Endothelial cell of umbilical vein (primary cell): ENCODE results near the gene PPM1D.
"Not testable (repeated sequence)": the region's sequence is repeated elsewhere in the genome, so short reads cannot be mapped to it uniquely, and the experiment has no call there.

Experiments
- CTCF ChIP-seq, 2 donors: IDR thresholded peaks; 1 replicate in 1 of 2; 2 replicates in 1 of 2; pipeline ENCODE4 v1.5.1; 2011; ENCODE audit warnings: low read length in 2 of 2, mild to moderate bottlenecking in 2 of 2, moderate library complexity in 2 of 2, control low read depth in 1 of 2, inconsistent platforms in 1 of 2, low read depth in 1 of 2; ENCODE audit not compliant: insufficient read depth in 1 of 2; ENCODE audit errors: extremely low read depth in 1 of 2
- EZH2 ChIP-seq: IDR thresholded peaks from 2 replicates; pipeline ENCODE4 v1.6.1; 2012; ENCODE audit warnings: borderline replicate concordance, low read depth, mild to moderate bottlenecking, moderate library complexity, low read length, inconsistent platforms; ENCODE audit not compliant: severe bottlenecking
- JUN ChIP-seq: IDR thresholded peaks from 2 replicates; pipeline ENCODE4 v1.6.1; 2011; ENCODE audit warnings: borderline replicate concordance, low read depth; ENCODE audit not compliant: insufficient read length, insufficient read depth
- POLR2A ChIP-seq: IDR thresholded peaks from 2 replicates; pipeline ENCODE4 v1.6.1; 2012; ENCODE audit warnings: low read depth, mild to moderate bottlenecking, control low read depth, low read length

GRCh38 chr17:60594170-60594569, 5.8 kb upstream of the PPM1D start:
- TF ChIP-seq EZH2; CTCF (IDR thresholded peaks at IDR 0.05; ENCODE audit: extremely low read depth in 1 of 2, insufficient read depth in 1 of 2, low read depth in 1 of 2, low read length in 2 of 2); JUN; POLR2A: not testable (repeated sequence)
